ENCODE results near the gene SVEP1. TPM values are rescaled to one million over a fixed set of nuclear protein-coding genes. Genes with fewer than 3 reads are reported as not detected.
"Not testable (repeated sequence)": the region's sequence is repeated elsewhere in the genome, so short reads cannot be mapped to it uniquely, and the experiment has no call there.

Gene SVEP1
- polyA plus RNA-seq, 3 donors, result under 0.01 TPM; not detected in 2

DNA sequence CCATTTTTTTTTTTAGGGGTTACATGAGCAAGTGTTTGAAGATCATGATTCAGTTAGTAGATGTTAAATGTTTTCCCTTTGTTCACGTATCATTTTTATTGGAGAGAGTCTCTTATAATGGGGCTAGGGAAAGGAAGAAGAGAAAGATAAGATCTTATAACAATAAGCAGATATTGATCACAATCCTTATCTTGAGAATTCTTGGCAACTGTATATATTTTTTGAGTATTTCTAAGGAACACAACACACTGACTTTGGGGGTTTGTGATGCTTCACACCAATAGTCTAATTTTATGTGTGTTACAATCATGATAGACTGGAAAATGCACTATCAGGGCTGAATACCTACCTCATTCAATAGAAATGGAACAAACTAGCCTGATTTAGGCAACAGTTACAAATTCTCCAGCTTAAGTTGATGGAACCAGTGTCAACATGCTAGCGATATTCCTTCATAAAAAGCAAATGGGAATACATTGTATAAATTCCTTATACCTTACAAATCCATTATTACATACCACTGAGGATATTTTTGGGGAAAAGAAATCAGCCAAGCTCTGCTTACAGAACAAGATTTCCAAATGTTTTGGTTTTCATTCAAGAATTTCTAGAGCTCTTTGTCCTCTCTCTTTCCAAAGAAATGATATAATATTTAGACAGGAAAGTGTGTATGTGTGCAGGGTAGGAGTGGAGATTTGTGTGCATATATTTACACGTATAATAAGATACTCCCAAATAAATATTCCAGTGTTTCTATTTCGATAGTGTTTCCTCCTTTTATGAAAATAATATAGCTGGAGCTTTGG lies 41.5 kb downstream of the SVEP1 start:
- DNase-seq, result no peak
- Histone ChIP-seq H3K27me3 (ENCODE audit: control insufficient read depth in 2 of 2, insufficient read depth in 2 of 2, low read length in 2 of 2) (peaks cover 2 to 3% of the 10 kb centered on the region in 2 donors), H3K4me1 (ENCODE audit: control insufficient read depth in 1 of 2, insufficient read depth in 2 of 2, low read length in 2 of 2) (no peaks in the 10 kb centered on the region), H2AFZ (ENCODE audit: insufficient read depth, low read depth, low read length, poor library complexity, severe bottlenecking) (no peak overlapping the region), H3K9me3 (replicated peaks in 1 of 2; ENCODE audit: control insufficient read depth in 1 of 2, insufficient read depth in 1 of 2, low read length in 2 of 2) (no peaks in the 10 kb centered on the region), H3K4me3 (replicated peaks in 1 of 3; ENCODE audit: low read depth in 2 of 3, low read length in 3 of 3) (no peak overlapping the region), H3K79me2 (ENCODE audit: insufficient read depth, low read length) (no peaks in the 10 kb centered on the region), H3K36me3 (replicated peaks in 1 of 2; ENCODE audit: control insufficient read depth in 1 of 2, insufficient read depth in 2 of 2, low read length in 2 of 2) (no peaks in the 10 kb centered on the region), H3K9ac (ENCODE audit: insufficient read depth, low read length, poor library complexity, severe bottlenecking) (no peak overlapping the region), H4K20me1 (ENCODE audit: insufficient read depth, low read length) (no peaks in the 10 kb centered on the region), H3K27ac (ENCODE audit: low read depth in 1 of 2, low read length in 2 of 2) (no peak overlapping the region), H3K4me2 (replicated peaks; ENCODE audit: extremely low read depth, low read length, poor library complexity, severe bottlenecking) (no peak overlapping the region)
- TF ChIP-seq, protein P1, sequence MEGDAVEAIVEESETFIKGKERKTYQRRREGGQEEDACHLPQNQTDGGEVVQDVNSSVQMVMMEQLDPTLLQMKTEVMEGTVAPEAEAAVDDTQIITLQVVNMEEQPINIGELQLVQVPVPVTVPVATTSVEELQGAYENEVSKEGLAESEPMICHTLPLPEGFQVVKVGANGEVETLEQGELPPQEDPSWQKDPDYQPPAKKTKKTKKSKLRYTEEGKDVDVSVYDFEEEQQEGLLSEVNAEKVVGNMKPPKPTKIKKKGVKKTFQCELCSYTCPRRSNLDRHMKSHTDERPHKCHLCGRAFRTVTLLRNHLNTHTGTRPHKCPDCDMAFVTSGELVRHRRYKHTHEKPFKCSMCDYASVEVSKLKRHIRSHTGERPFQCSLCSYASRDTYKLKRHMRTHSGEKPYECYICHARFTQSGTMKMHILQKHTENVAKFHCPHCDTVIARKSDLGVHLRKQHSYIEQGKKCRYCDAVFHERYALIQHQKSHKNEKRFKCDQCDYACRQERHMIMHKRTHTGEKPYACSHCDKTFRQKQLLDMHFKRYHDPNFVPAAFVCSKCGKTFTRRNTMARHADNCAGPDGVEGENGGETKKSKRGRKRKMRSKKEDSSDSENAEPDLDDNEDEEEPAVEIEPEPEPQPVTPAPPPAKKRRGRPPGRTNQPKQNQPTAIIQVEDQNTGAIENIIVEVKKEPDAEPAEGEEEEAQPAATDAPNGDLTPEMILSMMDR (IDR thresholded peaks at IDR 0.05), result no peak
- Mint-ChIP-seq H3K4me3 (no peak overlapping the region), H3K9me3 (peaks cover 0 to 6% (median 0%) of the 10 kb centered on the region in 7 donors), H3K36me3 (no peaks in the 10 kb centered on the region), H3K27ac (no peak overlapping the region), H3K27me3 (ENCODE audit: low read depth in 3 of 3) (peaks cover 0 to 2% (median 0%) of the 10 kb centered on the region in 3 donors), H3K4me1 (no peaks in the 10 kb centered on the region)
- intact Hi-C loops (cut with micrococcal nuclease), result no loop called here
- WGBS (ENCODE audit: insufficient coverage), result no CpG with 5 or more reads among the region's 4 CpGs

DNA sequence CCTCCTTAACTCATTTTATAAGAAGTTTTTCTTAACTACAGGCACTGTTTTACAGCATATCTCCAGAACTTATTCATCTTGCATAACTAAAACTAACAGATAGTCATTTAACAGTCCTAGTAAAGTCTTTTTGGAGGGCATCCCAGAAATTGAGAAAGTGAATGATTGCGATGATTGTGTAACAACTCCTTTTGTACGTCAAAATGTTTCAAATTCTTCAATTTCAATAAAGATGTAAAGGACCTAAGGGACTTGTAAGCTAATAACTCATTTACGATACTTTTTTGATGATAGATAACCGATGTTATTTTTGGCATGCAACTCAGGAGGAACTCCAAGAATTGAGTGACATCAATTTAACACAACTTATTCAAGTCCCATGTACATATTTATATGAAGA lies 42.7 kb downstream of the SVEP1 start:
- Mint-ChIP-seq H3K9me3 (peaks cover 0 to 9% (median 0%) of the 10 kb centered on the region in 7 donors), H3K4me1 (no peaks in the 10 kb centered on the region), H3K27me3 (ENCODE audit: low read depth in 3 of 3) (peaks cover 0 to 2% (median 1%) of the 10 kb centered on the region in 3 donors), H3K36me3 (no peaks in the 10 kb centered on the region), H3K4me3 (no peak overlapping the region), H3K27ac (no peak overlapping the region)
- no peak overlapping the region for H3K4me3 ChIP-seq (replicated peaks in 1 of 3; ENCODE audit: low read depth in 2 of 3, low read length in 3 of 3)
- intact Hi-C loops (cut with micrococcal nuclease), result no loop called here
- H3K27ac ChIP-seq (ENCODE audit: low read depth in 1 of 2, low read length in 2 of 2), result no peak overlapping the region
- H3K27me3 ChIP-seq (ENCODE audit: control insufficient read depth in 2 of 2, insufficient read depth in 2 of 2, low read length in 2 of 2), result peaks cover 2 to 3% of the 10 kb centered on the region in 2 donors
- TF ChIP-seq, protein P1 (IDR thresholded peaks at IDR 0.05), result no peak
- no peak overlapping the region for H2AFZ ChIP-seq (ENCODE audit: insufficient read depth, low read depth, low read length, poor library complexity, severe bottlenecking)
- no CpG with 5 or more reads among the region's 4 CpGs for WGBS (ENCODE audit: insufficient coverage)
- H4K20me1 ChIP-seq (ENCODE audit: insufficient read depth, low read length), result no peaks in the 10 kb centered on the region
- H3K4me2 ChIP-seq (replicated peaks; ENCODE audit: extremely low read depth, low read length, poor library complexity, severe bottlenecking), result no peak overlapping the region
- H3K9me3 ChIP-seq (replicated peaks in 1 of 2; ENCODE audit: control insufficient read depth in 1 of 2, insufficient read depth in 1 of 2, low read length in 2 of 2), result no peaks in the 10 kb centered on the region
- H3K9ac ChIP-seq (ENCODE audit: insufficient read depth, low read length, poor library complexity, severe bottlenecking), result no peak overlapping the region
- no peaks in the 10 kb centered on the region for H3K36me3 ChIP-seq (replicated peaks in 1 of 2; ENCODE audit: control insufficient read depth in 1 of 2, insufficient read depth in 2 of 2, low read length in 2 of 2)
- no peaks in the 10 kb centered on the region for H3K79me2 ChIP-seq (ENCODE audit: insufficient read depth, low read length)
- no peaks in the 10 kb centered on the region for H3K4me1 ChIP-seq (ENCODE audit: control insufficient read depth in 1 of 2, insufficient read depth in 2 of 2, low read length in 2 of 2)
- DNase-seq, result no peak

DNA sequence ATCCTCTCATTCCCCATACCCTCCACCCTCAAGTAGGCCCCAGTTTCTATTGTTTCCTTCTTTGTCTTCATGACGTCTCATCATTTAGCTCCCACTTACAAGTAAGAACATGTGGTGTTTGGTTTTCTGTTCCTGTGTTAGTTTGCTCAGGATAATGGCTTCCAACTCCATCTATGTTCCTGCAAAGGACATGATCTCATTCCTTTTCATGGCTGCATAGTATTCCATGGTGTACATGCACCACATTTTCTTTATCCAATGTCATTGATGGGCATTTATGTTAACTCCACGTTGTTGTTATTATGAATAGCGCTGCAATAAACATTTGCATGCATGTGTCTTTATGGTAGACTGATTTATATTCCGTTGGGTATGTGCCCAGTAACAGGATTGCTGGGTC lies 45.4 kb downstream of the SVEP1 start:
- H3K4me3 Mint-ChIP-seq; H3K36me3 ChIP-seq (replicated peaks in 1 of 2; ENCODE audit: control insufficient read depth in 1 of 2, insufficient read depth in 2 of 2, low read length in 2 of 2); H3K9ac ChIP-seq (ENCODE audit: insufficient read depth, low read length, poor library complexity, severe bottlenecking); H3K4me1 Mint-ChIP-seq; H3K36me3 Mint-ChIP-seq; DNase-seq; H3K79me2 ChIP-seq (ENCODE audit: insufficient read depth, low read length); H3K9me3 ChIP-seq (replicated peaks in 1 of 2; ENCODE audit: control insufficient read depth in 1 of 2, insufficient read depth in 1 of 2, low read length in 2 of 2); H3K4me2 ChIP-seq (replicated peaks; ENCODE audit: extremely low read depth, low read length, poor library complexity, severe bottlenecking); H3K27ac ChIP-seq (ENCODE audit: low read depth in 1 of 2, low read length in 2 of 2); H2AFZ ChIP-seq (ENCODE audit: insufficient read depth, low read depth, low read length, poor library complexity, severe bottlenecking); H3K27me3 ChIP-seq (ENCODE audit: control insufficient read depth in 2 of 2, insufficient read depth in 2 of 2, low read length in 2 of 2); H3K27me3 Mint-ChIP-seq (ENCODE audit: low read depth in 3 of 3); intact Hi-C loops (cut with micrococcal nuclease); H3K4me3 ChIP-seq (replicated peaks in 1 of 3; ENCODE audit: low read depth in 2 of 3, low read length in 3 of 3); H3K4me1 ChIP-seq (ENCODE audit: control insufficient read depth in 1 of 2, insufficient read depth in 2 of 2, low read length in 2 of 2); H3K9me3 Mint-ChIP-seq; H4K20me1 ChIP-seq (ENCODE audit: insufficient read depth, low read length): not testable (repeated sequence)
- WGBS (ENCODE audit: insufficient coverage), result no CpG with 5 or more reads among the region's 4 CpGs
- H3K27ac Mint-ChIP-seq, result peak overlapping the region in 1 of 7 donors; percentile 36

Data from CD14-positive monocyte (primary cell).